ENCODE measurements around the gene TOMM40L.

Gene TOMM40L

GRCh38 chr1:161195171-161195570 lies 30.7 kb upstream of the TOMM40L start:
- Histone ChIP-seq H3K79me2 (ENCODE audit: insufficient read depth, low read length) (no peaks in the 10 kb centered on the region), H3K4me1 (ENCODE audit: insufficient read depth, low read length, severe bottlenecking) (peaks cover 5% of the 10 kb centered on the region), H3K9me3 (ENCODE audit: low read length) (no peaks in the 10 kb centered on the region), H3K4me2 (ENCODE audit: low read length) (no peak overlapping the region), H3K9me2 (ENCODE audit: low read depth, low read length) (no peaks in the 10 kb centered on the region), H3K27me3 (ENCODE audit: insufficient read depth, low read length) (no peaks in the 10 kb centered on the region), H3K27ac (ENCODE audit: low read depth, low read length, poor library complexity, severe bottlenecking) (no peak overlapping the region), H3K4me3 (ENCODE audit: low read depth, low read length, poor library complexity, severe bottlenecking) (no peak overlapping the region), H3K36me3 (ENCODE audit: insufficient read depth, low read length) (no peaks in the 10 kb centered on the region), H2AFZ (ENCODE audit: low read length) (no peak overlapping the region), H3K9ac (ENCODE audit: low read length) (no peak overlapping the region), H4K20me1 (ENCODE audit: insufficient read depth, low read length) (no peaks in the 10 kb centered on the region), H3F3A (ENCODE audit: insufficient read depth, low read length) (no peaks in the 10 kb centered on the region)
- no peak for TF ChIP-seq EZH2 (IDR thresholded peaks at IDR 0.05; ENCODE audit: borderline replicate concordance, low read length)
- no peak for TF ChIP-seq CTCF (IDR thresholded peaks at IDR 0.05; ENCODE audit: low read length)

- H2AFZ ChIP-seq (ENCODE audit: low read length): no peak overlapping the region
- no peak overlapping the region for H3K27ac ChIP-seq (ENCODE audit: low read depth, low read length, poor library complexity, severe bottlenecking)
These were observed 29.7 kb upstream of the TOMM40L start for GRCh38 chr1:161196111-161196510.

GRCh38 chr1:161196521-161197451 lies 29.1 kb upstream of the TOMM40L start:
- no peaks in the 10 kb centered on the region for H4K20me1 ChIP-seq (ENCODE audit: insufficient read depth, low read length)
- H3K4me3 ChIP-seq (ENCODE audit: low read depth, low read length, poor library complexity, severe bottlenecking): no peak overlapping the region
- H3K79me2 ChIP-seq (ENCODE audit: insufficient read depth, low read length): no peaks in the 10 kb centered on the region
- H3K9me3 ChIP-seq (ENCODE audit: low read length): no peaks in the 10 kb centered on the region
- no peaks in the 10 kb centered on the region for H3K9me2 ChIP-seq (ENCODE audit: low read depth, low read length)
- H3K27ac ChIP-seq (ENCODE audit: low read depth, low read length, poor library complexity, severe bottlenecking): no peak overlapping the region
- peaks cover 14% of the 10 kb centered on the region for H3K4me1 ChIP-seq (ENCODE audit: insufficient read depth, low read length, severe bottlenecking)
- H2AFZ ChIP-seq (ENCODE audit: low read length): no peak overlapping the region
- no peaks in the 10 kb centered on the region for H3K36me3 ChIP-seq (ENCODE audit: insufficient read depth, low read length)
- H3K9ac ChIP-seq (ENCODE audit: low read length): no peak overlapping the region
- H3F3A ChIP-seq (ENCODE audit: insufficient read depth, low read length): no peaks in the 10 kb centered on the region
- TF ChIP-seq CTCF (IDR thresholded peaks at IDR 0.05; ENCODE audit: low read length) (no peak), EZH2 (IDR thresholded peaks at IDR 0.05; ENCODE audit: borderline replicate concordance, low read length) (no peak)
- H3K4me2 ChIP-seq (ENCODE audit: low read length): no peak overlapping the region
- no peaks in the 10 kb centered on the region for H3K27me3 ChIP-seq (ENCODE audit: insufficient read depth, low read length)

More at GRCh38 chr1:161196111-161196510, 29.7 kb upstream of the TOMM40L start:
- no peak for TF ChIP-seq CTCF (IDR thresholded peaks at IDR 0.05; ENCODE audit: low read length)
- no peak for TF ChIP-seq EZH2 (IDR thresholded peaks at IDR 0.05; ENCODE audit: borderline replicate concordance, low read length)
- no peaks in the 10 kb centered on the region for H3K79me2 ChIP-seq (ENCODE audit: insufficient read depth, low read length)
- peaks cover 7% of the 10 kb centered on the region for H3K4me1 ChIP-seq (ENCODE audit: insufficient read depth, low read length, severe bottlenecking)
- H3K9me2 ChIP-seq (ENCODE audit: low read depth, low read length): no peaks in the 10 kb centered on the region
- no peaks in the 10 kb centered on the region for H3K36me3 ChIP-seq (ENCODE audit: insufficient read depth, low read length)
- H3K9me3 ChIP-seq (ENCODE audit: low read length): no peaks in the 10 kb centered on the region
- H3K4me2 ChIP-seq (ENCODE audit: low read length): no peak overlapping the region
- H3K27me3 ChIP-seq (ENCODE audit: insufficient read depth, low read length): no peaks in the 10 kb centered on the region
- no peak overlapping the region for H3K9ac ChIP-seq (ENCODE audit: low read length)
- H4K20me1 ChIP-seq (ENCODE audit: insufficient read depth, low read length): no peaks in the 10 kb centered on the region
- H3K4me3 ChIP-seq (ENCODE audit: low read depth, low read length, poor library complexity, severe bottlenecking): no peak overlapping the region
- H3F3A ChIP-seq (ENCODE audit: insufficient read depth, low read length): no peaks in the 10 kb centered on the region
